Renal cortex interstitium (tissue), 11 donors: ENCODE data around the gene PDLIM4. TPM values are rescaled to one million over a fixed set of nuclear protein-coding genes. Genes with fewer than 3 reads are reported as not detected.
A peak's percentile ranks its signal among the peaks of the same experiment; 100 is the strongest.

Source experiments
- DNase-seq, 11 donors: peaks; one replicate each; pipeline ENCODE4 v3.0.0-alpha.2; 2013; ENCODE audit warnings: low read depth in 9 of 11, low spot score in 4 of 11; ENCODE audit errors: extremely low read depth in 1 of 11
- polyA plus RNA-seq, 3 donors: library from polyadenylated mRNA; unstranded; fragments of 120-200 nt; gene quantifications; one replicate each; pipeline ENCODE4 v1.2.1, GENCODE V29; 2013; ENCODE audit not compliant: insufficient read length in 3 of 3

Gene PDLIM4
- polyA plus RNA-seq, 3 donors, result 13.8 to 21.2 (median 17.4) TPM

DNA sequence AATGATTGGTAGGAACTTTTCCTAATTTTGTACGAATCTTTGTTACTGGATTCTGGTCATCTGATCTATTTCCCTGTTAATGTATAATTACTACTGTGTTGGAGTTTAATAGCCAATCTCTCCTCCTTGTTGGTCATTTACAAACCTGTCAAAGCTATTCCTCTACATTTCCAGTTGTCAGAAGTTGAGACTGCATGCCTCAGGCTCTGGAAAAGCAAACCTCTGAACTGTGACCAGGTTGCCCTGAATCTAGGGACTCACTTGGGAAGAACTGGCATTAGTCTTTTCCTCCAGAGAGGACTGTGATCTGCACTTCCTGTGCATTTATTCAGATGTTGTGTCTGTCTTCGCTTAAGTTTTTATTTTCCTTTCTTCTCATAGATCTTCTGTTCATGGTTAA, 16.1 kb downstream of the PDLIM4 start:
- no peak for DNase-seq

DNA sequence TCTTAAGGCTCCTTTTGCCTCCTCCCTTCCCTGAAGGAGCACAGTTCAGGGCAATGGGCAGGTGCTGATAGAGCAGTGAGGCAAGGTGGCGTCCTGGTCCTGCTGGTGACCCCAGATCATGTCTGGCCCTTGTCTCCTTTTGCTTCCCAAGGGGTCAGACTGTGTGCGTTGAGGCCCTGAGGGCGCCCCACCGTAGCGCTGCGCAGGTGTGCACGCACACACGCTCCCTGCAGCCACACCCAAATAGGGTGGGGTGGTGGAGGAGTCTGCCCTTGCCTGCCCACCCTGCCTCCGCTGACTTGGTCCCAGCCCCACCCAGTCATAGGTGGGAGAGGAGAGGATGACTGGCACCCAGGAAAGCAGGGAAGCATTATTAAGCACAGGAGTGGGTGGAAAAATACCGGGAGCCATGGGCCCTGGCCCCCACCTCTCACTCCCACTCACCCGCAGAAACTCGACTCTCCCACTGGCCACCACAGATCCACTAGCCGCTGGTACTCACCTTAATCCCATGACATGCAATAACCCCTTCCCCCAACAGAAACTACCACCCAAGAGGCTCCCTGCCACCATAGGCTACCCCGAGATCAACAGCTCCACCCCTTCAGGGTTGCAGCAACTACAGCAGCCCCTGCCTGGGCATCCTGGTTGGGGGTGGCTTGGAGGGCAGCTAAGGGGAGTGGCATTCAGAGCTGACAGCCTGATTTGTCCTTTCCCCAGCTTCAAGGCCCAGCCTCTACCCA, 16.7 kb downstream of the PDLIM4 start:
- DNase-seq, result no peak

DNA sequence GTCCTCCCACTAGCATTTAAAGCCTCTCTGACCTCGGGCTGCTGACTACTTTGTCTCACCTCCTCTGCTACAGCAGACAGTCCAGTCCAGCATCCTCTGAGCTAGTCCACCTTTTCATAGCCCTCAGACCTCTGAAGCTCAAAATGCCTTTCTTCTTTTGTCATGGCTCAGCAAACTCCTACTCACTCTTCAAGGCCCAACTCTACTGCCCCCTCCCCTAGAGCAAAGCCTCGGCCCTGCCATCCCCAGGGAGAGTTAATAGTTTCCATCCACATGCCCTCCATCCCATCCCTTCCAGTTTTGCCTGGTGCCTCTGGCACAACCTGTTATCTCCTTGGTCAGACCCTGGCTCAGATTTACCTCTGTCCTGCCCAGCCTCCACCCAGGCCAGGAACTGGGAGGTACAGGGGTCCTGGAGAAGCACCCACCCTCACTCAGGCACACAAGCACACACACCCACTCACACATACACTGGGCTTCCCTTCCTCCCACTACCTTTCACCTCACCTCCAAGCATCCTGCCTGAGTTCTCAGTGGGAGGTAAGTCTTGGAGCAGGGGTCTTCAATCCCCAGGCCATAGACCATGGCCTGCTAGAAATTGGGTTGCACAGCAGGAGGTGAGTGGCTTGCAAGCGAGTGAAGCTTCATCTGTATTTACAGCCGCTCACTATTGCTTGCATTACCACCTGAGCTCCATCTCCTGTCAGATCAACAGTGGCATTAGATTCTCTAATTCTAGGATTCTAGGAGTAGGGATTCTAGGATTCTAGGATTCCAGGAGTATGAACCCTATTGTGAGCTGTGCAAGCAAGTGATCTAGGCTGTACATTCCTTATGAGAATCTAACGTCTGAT, 18.1 kb downstream of the PDLIM4 start:
- no peak for DNase-seq

DNA sequence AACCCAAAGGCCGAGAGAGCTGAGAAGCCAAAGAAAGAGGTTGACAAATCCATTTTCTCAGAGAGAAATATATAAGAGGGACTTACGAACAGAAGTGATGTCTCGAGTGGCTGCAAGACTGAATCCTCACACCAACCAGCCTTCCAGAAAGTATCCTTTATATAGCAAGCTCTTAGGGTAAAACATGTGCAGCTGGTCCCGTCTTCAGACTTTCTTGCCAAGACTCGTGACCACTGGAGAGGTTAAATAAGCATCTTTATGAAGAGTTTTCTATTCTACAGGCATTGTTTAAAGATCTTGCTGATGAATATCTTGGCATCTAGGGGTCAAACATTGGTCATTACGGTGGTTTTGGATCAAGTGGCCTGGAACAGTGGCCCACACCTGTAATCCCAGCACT, 19.8 kb downstream of the PDLIM4 start:
- DNase-seq, result no peak

DNA sequence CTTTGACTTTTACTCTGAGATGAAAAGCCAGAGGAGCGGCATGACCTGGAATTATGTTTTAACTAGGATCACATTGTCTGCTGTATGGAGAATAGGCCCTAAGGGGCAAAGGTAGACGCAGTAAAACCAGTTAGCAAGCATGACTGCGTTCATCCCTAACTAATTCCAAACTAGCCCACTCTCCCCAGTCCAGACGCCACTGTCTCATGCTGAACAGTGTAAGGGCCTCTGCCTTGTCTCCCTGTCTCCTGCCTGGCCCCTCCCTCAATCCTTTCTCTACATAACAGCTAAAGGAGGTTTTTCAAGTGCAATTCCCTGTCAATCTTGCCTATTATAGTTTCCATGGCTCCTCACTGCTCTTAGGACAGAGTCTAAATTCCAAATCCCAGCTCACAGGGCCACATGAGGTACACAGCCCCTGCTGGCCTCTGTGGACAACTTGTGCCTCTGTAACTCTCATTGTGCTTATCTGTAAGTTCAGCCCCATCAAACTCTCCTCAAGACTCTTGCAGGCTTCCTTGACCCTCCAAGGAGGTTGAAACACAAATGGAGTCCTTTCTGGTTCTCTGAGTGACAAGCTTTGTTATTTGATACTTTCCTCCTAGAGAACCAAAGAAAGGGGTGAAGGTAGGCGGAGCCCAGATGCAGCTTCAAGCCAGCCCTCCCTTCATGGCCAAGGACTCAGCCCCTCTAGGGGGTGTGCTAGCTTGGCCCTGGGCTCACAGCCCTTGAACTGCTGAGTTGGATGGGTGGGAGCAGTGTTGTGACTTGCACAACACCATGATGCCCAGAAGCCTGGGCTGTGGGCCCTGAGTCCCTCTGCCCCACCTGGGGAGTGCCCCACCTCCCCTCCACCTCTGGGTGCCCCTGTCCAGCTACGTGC, 20.7 kb downstream of the PDLIM4 start:
- no peak for DNase-seq

DNA sequence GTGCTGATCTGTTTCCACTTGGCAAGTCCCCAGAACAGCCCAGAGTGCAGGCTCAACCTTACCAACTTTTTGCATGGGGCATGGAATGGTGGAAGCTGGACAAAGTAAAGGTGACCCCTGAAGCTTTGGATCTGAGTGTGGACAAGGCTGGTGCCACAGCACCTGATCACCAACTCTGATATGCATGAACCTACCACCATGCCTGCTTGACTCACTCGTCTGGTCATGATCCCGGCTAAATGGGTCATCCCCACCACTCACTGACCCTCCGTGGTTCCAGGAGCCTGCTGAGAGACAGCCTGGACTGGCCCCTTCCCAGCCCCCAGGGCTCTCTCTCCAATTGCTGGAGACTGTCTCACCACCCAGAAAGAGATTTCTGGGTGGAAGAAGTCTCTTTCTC, 22.3 kb downstream of the PDLIM4 start:
- no peak for DNase-seq

DNA sequence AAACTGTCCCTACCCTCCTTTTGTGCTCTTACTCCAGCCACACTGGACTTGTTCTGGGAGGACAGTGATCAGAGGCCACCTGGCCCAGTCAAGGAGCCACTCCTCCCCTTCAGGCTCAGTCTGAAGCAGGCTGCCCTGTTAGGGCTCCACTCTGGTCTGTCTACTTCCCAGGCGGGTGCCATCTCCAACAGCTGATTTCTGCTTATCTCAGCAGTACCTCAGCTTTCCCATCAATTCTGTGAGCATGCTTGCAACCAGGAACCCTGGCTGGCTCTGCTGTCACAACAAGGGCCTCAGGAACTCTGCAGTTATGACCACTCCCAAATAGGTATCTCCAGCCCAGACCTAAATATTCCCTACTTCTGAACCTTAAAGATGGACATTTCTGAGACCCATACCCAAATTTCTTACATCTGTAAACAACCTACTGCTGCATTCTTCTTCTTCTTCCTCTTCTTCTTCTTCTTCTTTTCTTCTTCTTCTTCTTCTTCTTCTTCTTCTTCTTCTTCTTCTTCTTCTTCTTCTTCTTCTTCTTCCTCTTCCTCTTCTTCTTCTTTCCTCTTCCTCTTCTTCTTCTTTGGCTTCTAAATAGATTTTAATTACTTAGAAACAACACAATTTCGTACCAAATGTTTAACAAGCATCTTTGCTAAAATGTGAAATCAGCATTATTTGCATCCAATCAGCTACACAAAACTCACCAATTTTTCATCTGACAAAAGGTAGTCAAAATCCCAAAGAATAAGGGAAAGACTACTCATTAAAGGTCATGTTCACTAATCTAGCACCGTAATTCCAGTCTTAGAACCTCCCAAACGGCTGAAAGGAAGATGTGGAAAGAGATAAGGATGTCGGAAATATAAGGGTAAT, 23.1 kb downstream of the PDLIM4 start:
- no peak for DNase-seq

DNA sequence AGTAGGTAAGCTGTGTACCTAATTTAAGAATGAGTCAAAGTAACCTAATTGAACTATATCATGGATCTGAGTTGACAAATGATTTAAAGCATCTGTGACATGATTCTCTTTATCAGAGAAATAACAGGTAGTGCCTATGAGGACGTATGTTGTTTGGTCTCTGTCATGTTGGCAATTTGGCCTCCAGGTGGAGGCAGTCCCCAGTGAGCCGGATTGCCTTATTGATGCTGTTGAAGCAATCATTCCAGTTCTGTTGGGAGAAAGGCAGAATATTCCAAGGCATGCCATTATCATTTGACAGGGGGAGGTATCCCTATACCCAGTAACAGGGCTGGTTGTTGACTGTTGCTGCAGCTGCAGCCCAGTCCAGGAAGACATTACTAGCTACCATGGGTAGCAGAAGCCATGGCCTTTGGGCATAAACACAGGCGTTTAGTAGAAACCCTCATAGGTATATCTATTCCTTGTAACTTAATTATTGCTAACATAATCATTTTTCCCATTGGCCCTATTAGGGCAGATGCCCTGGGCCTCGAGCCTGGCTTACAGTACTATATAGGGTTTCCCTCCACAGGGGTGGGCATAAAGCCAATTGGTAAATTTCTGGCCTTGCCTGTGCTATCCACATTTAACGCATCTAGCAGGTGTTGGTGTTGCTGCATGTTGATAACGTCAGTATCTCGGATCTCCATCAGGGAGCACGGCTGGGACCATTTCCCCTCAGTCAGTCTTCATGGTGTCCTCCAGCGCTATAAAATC, 24.5 kb downstream of the PDLIM4 start:
- no peak for DNase-seq

DNA sequence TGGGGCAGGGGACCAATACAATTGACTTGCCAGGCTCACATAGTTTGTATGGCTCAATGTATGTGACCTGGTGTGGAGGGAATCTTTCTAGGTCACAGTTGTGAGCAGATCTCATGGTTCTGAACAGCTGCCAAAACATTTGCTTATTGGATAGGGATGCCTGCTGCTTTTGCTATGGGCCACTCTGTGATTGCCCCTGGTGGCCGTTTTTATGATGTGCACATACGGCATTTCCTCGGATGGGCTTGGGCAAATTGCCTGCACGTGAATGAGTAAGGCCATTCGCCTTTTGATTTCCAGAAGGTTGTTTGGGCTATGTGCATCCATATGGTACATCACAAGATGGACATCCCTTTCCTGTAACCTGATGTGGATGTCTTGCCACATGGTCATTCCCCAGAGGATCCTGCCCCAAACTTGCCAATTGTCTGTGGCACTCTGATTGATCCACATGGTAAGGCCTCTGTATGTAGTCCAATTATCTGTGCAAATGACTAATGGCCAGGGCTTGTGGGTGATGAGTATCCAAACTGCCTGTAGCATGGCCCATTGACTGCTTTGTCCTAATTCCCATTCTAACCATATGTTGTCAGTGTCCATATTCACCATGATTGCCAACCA, 26.0 kb downstream of the PDLIM4 start:
- no peak for DNase-seq

DNA sequence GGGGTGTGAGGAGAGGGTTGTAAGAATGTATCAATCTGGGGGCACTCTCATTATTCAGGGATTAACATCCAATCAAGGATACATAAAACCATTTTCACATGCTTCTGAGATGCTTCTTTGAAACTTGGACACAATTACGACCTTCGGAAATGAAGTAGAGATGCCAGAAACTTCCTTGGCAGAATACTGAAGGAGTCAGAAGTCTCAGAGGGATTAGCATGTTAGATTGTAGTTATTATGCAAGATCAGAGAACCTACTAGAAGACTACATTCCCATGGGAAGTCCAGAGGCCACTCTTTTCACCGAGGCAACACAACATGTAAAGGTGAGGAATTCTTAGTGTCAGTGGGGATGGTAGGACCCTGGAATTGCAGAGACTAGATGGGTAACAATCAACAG, 31.6 kb downstream of the PDLIM4 start:
- no peak for DNase-seq

DNA sequence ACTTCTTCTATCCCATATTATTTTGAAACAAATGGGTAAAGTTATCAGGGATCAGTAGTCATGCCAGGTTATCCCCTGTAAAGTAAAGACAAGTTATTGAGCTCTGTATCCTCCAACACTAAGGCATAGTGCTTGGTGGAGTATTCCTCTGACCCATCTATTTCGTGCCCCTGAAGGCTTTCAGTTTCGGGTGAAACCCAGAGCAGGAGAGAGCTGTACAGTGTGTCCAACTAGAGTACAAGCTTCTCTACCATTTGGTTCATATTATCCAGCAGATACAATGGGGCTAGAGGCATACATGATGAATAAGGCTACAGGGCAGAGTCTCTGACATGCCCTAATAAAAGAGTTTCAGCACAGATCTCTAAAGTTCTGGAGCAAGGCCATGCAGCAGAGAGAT, 33.5 kb downstream of the PDLIM4 start:
- DNase-seq, result no peak

DNA sequence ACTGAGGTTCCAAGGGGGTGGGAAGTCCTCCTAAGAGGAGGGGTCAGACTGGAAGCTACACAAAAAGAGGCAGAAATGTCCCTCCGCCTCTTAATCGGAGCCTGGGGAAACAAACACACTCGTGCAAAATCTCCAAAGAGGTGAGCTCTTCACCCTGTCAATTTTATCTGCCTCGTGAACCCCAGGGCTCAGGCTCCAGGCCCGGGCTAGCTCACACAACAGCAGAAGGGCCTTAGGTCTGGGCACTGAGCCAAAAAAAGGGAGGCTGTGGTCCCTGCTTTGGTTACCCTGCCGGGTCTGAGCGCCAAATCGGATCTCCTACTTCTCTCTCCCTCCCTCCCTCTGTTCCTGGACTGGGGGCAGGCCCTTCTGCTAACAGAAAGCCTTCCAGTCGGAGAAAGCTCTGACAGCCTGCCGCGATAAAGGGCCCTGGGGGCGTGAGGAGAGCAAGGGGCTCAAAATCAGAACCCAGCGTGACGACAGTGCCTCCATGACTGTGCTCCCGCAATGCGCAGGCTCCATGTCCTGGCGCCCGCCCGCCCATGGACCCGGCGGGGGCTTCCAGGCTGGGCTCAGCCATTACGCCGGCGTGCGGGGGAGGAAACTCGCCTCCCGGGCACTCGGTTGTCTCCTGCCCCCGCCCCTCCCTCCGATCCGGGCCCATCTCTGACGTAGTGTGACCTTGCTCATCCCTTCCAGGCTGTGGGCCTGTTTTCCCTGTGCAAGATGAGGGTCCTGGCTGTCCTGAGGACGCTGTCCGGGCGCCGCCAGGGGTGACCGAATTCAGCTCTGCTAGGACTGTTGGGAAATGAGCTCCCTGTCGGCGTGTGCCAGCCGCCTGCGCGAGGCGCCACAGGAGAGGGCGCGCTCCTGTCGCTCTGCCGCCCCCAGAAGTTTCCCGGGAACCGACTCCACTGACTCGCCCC, 35.8 kb downstream of the PDLIM4 start:
- DNase-seq, result peak; percentile 72 to 91 (median 83)

DNA sequence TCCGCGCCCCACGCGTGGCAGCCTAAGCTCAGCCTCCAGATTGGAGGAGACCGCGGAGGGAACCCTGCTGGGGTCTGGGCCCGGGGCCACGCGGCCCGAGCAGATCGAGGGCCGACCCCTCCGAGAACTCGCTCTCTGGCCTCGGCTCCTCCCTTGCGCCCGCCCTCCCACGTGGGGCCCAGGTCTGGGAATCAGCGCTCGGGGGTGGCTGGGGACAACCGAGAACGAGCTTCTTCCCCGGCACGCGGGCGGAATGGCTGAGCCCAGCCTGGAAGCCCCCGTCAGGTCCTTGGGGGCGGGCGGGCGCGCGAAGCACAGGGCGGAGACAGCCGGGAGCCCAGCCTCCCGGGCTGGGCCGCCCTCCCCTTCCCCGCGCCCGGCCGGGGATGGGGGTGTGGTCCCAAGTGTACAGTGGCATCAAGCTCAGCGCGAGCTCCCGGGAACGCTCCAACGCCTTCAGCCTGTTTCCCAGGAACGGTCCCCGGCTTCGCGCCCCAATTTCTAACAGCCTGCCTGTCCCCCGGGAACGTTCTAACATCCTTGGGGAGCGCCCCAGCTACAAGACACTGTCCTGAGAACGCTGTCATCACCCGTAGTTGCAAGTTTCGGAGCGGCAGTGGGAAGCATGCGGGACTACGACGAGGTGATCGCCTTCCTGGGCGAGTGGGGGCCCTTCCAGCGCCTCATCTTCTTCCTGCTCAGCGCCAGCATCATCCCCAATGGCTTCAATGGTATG, 36.7 kb downstream of the PDLIM4 start, which contains the start of gene SLC22A4:
Gene SLC22A4, plus strand, starts transcription at position 403 of the 736 bp plus-strand sequence. Its CDS starts 223 bp downstream, at position 626.
- DNase-seq, result peak; percentile 72 to 94 (median 90)

DNA sequence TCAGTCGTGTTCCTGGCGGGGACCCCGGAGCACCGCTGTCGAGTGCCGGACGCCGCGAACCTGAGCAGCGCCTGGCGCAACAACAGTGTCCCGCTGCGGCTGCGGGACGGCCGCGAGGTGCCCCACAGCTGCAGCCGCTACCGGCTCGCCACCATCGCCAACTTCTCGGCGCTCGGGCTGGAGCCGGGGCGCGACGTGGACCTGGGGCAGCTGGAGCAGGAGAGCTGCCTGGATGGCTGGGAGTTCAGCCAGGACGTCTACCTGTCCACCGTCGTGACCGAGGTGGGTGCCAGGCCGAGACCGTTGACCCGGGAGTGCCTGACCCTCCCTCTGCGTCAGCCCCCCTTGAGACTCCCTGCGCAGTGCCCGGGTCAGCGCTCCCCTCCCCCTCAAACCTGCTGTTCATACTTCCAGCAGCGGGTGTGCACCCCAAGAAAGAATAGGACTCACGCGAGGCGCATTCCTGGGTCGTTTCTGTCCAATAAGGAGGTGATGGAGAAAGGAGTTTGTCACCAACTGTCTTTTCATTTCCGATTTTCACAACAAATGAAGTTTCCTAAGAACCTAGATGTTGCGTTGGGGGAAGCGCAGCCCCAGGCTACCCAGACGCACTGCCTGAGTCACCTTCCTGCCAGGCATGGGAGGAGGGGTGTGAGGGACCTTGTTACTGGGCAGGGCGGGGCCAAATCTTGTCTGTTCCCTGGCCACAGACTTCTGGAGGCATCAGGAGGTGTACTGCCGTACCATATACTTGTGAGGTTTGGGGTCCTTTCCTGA, 37.4 kb downstream of the PDLIM4 start:
- no peak for DNase-seq
